GM18508 (cell line): ENCODE measurements around the gene DCLRE1A.
"Not testable (repeated sequence)": the region's sequence is repeated elsewhere in the genome, so short reads cannot be mapped to it uniquely, and the experiment has no call there.

Experiments
- ATAC-seq: cut with Tn5 transposase; IDR thresholded peaks from one replicate; pipeline ENCODE4 v1.9.1; 2021; ENCODE audit warnings: moderate number of reproducible peaks; ENCODE audit not compliant: insufficient read depth, unreplicated experiment

The DCLRE1A gene

GRCh38 chr10:113859261-113859660 lies 5.4 kb upstream of the DCLRE1A start:
- ATAC-seq = peak; percentile 37

GRCh38 chr10:113858541-113858940 lies 4.7 kb upstream of the DCLRE1A start:
- ATAC-seq = no peak

- no peak for ATAC-seq
Observed at GRCh38 chr10:113857210-113857609, 3.3 kb upstream of the DCLRE1A start.

- no peak for ATAC-seq
Observed at GRCh38 chr10:113856563-113856962, 2.7 kb upstream of the DCLRE1A start.

- ATAC-seq = no peak
Observed at GRCh38 chr10:113854761-113855588, 1.1 kb upstream of the DCLRE1A start.

- ATAC-seq = no peak
Observed at GRCh38 chr10:113853578-113854012, 287 bp downstream of the DCLRE1A start.

- no peak for ATAC-seq
Observed at GRCh38 chr10:113849946-113850345, 3.9 kb downstream of the DCLRE1A start.

- no peak for ATAC-seq
Observed at GRCh38 chr10:113849140-113849803, 4.6 kb downstream of the DCLRE1A start.

- no peak for ATAC-seq
Observed at GRCh38 chr10:113846036-113846435, 7.8 kb downstream of the DCLRE1A start.

GRCh38 chr10:113843972-113844485 lies 9.9 kb downstream of the DCLRE1A start:
- ATAC-seq = no peak

- ATAC-seq = no peak
Observed at GRCh38 chr10:113842171-113842570, 11.7 kb downstream of the DCLRE1A start.

GRCh38 chr10:113828567-113828966 lies 25.3 kb downstream of the DCLRE1A start:
- ATAC-seq = not testable (repeated sequence)

- ATAC-seq = no peak
Observed at GRCh38 chr10:113825791-113826190, 28.1 kb downstream of the DCLRE1A start.

- no peak for ATAC-seq
Observed at GRCh38 chr10:113823389-113823788, 30.5 kb downstream of the DCLRE1A start.

- ATAC-seq = no peak
Observed at GRCh38 chr10:113822174-113822573, 31.7 kb downstream of the DCLRE1A start.

GRCh38 chr10:113821306-113821705 lies 32.6 kb downstream of the DCLRE1A start:
- not testable (repeated sequence) for ATAC-seq

GRCh38 chr10:113820507-113820906 lies 33.4 kb downstream of the DCLRE1A start:
- ATAC-seq = no peak

GRCh38 chr10:113819989-113820388 lies 33.9 kb downstream of the DCLRE1A start:
- ATAC-seq = no peak

- ATAC-seq = not testable (repeated sequence)
Observed at GRCh38 chr10:113814700-113815099, 39.2 kb downstream of the DCLRE1A start.

GRCh38 chr10:113808168-113808567 lies 45.7 kb downstream of the DCLRE1A start:
- no peak for ATAC-seq

GRCh38 chr10:113806503-113806902 lies 47.4 kb downstream of the DCLRE1A start:
- no peak for ATAC-seq
